GM19043 (cell line): Measurements from ENCODE around the gene PPFIBP1.

Experiments used
- ATAC-seq: cut with Tn5 transposase; IDR thresholded peaks from one replicate; pipeline ENCODE4 v1.9.1; 2021; ENCODE audit warnings: low read depth; ENCODE audit not compliant: unreplicated experiment

PPFIBP1 gene

GRCh38 chr12:27511723-27512045, 12.3 kb upstream of the PPFIBP1 start:
- ATAC-seq = no peak

GRCh38 chr12:27513155-27513824, 10.7 kb upstream of the PPFIBP1 start:
- ATAC-seq = no peak

- ATAC-seq = no peak
Observed at GRCh38 chr12:27515671-27516070, 8.3 kb upstream of the PPFIBP1 start.

- ATAC-seq = no peak
Observed at GRCh38 chr12:27516625-27517024, 7.4 kb upstream of the PPFIBP1 start.

GRCh38 chr12:27517546-27517945, 6.5 kb upstream of the PPFIBP1 start:
- no peak for ATAC-seq

GRCh38 chr12:27517961-27518665, 5.9 kb upstream of the PPFIBP1 start:
- no peak for ATAC-seq

- ATAC-seq = no peak
Observed at GRCh38 chr12:27521066-27521465, 2.9 kb upstream of the PPFIBP1 start.

- ATAC-seq = no peak
Observed at GRCh38 chr12:27521981-27522380, 2.0 kb upstream of the PPFIBP1 start.

GRCh38 chr12:27523305-27523641, 733 bp upstream of the PPFIBP1 start:
- peak; percentile 19 for ATAC-seq

- peak; percentile 6 for ATAC-seq
Observed at GRCh38 chr12:27524494-27524835, 459 bp downstream of the PPFIBP1 start.

GRCh38 chr12:27524839-27525753, 1.1 kb downstream of the PPFIBP1 start:
- ATAC-seq = no peak

- no peak for ATAC-seq
Observed at GRCh38 chr12:27527512-27527911, 3.5 kb downstream of the PPFIBP1 start.

GRCh38 chr12:27528788-27529187, 4.8 kb downstream of the PPFIBP1 start:
- no peak for ATAC-seq

- ATAC-seq = no peak
Observed at GRCh38 chr12:27530157-27530922, 6.3 kb downstream of the PPFIBP1 start.

- no peak for ATAC-seq
Observed at GRCh38 chr12:27531896-27532295, 7.9 kb downstream of the PPFIBP1 start.

- ATAC-seq = peak; percentile 52
Observed at GRCh38 chr12:27534060-27534764, 10.2 kb downstream of the PPFIBP1 start.

GRCh38 chr12:27534765-27535161, 10.8 kb downstream of the PPFIBP1 start:
- ATAC-seq = peak; percentile 26

- ATAC-seq = no peak
Observed at GRCh38 chr12:27535318-27535717, 11.3 kb downstream of the PPFIBP1 start.

GRCh38 chr12:27537855-27538675, 14.1 kb downstream of the PPFIBP1 start:
- ATAC-seq = no peak
